ENCODE results near the gene DCUN1D5. TPM values are rescaled to one million over a fixed set of nuclear protein-coding genes. Genes with fewer than 3 reads are reported as not detected.

Gene DCUN1D5
- total RNA-seq, 2 donors from 2014 or later = 47.0 to 51.5 TPM

DNA sequence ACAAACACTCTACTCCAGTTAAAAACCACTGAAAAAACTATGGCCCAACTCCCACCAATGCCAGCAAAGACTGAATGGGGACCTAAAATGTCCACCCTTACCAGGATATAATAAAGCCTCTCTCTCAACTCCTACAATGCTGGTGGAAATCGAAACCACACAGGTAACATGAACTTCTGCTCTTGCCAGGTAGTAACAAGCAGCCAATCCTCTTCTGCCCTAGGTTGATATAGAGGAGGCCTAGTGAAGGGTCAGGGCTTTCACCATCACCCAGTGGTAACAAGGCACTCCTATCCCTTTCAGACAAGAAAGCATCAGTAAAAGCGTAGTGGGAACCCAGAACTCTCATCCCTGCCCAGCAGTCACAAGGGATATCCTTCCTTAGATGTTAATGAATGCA lies 22.6 kb downstream of the DCUN1D5 start:
- WGBS, 2 experiments (ENCODE audit: insufficient coverage in 1 of 2, insufficient read length in 1 of 2) = 88 to 100% methylated on average over 1 to 2 of the region's 2 CpGs
- Histone ChIP-seq H3K9ac (ENCODE audit: extremely low read depth, low read length, poor library complexity, severe bottlenecking) (no peak overlapping the region), H3K27ac (ENCODE audit: low read depth, low read length) (no peak overlapping the region), H3K9me3 (ENCODE audit: control insufficient read depth, low read length) (peaks cover under 1% of the 10 kb centered on the region), H3K4me3 (ENCODE audit: low read length) (no peak overlapping the region), H3K36me3 (ENCODE audit: control insufficient read depth, insufficient read depth, low read length) (peaks cover 50% of the 10 kb centered on the region), H3K4me1 (ENCODE audit: control insufficient read depth, insufficient read depth, low read length) (no peaks in the 10 kb centered on the region), H3K27me3 (ENCODE audit: control insufficient read depth, insufficient read depth, low read length, poor library complexity, severe bottlenecking) (no peaks in the 10 kb centered on the region)
- peak overlapping the region; percentile 34 for H3K27ac Mint-ChIP-seq
- H3K36me3 Mint-ChIP-seq (ENCODE audit: low read depth) = peaks cover 43% of the 10 kb centered on the region
- peaks cover 4% of the 10 kb centered on the region for H3K9me3 Mint-ChIP-seq
- no peak overlapping the region for H3K4me3 Mint-ChIP-seq
- TF ChIP-seq, protein P1, sequence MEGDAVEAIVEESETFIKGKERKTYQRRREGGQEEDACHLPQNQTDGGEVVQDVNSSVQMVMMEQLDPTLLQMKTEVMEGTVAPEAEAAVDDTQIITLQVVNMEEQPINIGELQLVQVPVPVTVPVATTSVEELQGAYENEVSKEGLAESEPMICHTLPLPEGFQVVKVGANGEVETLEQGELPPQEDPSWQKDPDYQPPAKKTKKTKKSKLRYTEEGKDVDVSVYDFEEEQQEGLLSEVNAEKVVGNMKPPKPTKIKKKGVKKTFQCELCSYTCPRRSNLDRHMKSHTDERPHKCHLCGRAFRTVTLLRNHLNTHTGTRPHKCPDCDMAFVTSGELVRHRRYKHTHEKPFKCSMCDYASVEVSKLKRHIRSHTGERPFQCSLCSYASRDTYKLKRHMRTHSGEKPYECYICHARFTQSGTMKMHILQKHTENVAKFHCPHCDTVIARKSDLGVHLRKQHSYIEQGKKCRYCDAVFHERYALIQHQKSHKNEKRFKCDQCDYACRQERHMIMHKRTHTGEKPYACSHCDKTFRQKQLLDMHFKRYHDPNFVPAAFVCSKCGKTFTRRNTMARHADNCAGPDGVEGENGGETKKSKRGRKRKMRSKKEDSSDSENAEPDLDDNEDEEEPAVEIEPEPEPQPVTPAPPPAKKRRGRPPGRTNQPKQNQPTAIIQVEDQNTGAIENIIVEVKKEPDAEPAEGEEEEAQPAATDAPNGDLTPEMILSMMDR (conservative IDR thresholded peaks at IDR 0.05) = no peak
- H3K4me1 Mint-ChIP-seq = peaks cover 17% of the 10 kb centered on the region
- DNase-seq = no peak
- no peaks in the 10 kb centered on the region for H3K27me3 Mint-ChIP-seq (ENCODE audit: insufficient read depth)

DNA sequence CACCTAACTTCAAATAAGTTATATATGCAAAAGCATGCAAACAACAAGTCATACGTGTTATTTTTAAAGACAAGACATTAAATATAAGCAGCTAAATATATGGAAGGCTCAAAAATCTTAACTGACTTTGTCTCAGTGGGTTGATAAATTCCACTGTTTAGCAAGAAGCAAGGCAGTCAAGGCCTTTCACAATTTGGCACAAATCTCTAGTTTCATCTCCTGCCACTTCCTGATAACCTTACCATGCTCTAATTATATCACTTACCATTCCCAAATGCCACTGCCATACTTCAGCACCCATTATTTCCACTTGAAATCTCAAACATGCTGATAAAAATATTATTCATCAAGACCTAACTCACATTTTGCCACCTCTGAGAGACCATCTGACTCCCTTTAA lies 24.8 kb downstream of the DCUN1D5 start:
- Histone ChIP-seq H3K4me1 (ENCODE audit: control insufficient read depth, insufficient read depth, low read length) (no peaks in the 10 kb centered on the region), H3K36me3 (ENCODE audit: control insufficient read depth, insufficient read depth, low read length) (peaks cover 65% of the 10 kb centered on the region), H3K27ac (ENCODE audit: low read depth, low read length) (no peak overlapping the region), H3K27me3 (ENCODE audit: control insufficient read depth, insufficient read depth, low read length, poor library complexity, severe bottlenecking) (no peaks in the 10 kb centered on the region), H3K4me3 (ENCODE audit: low read length) (no peak overlapping the region), H3K9me3 (ENCODE audit: control insufficient read depth, low read length) (no peaks in the 10 kb centered on the region), H3K9ac (ENCODE audit: extremely low read depth, low read length, poor library complexity, severe bottlenecking) (no peak overlapping the region)
- Mint-ChIP-seq H3K4me1 (peaks cover 15% of the 10 kb centered on the region), H3K36me3 (ENCODE audit: low read depth) (peaks cover 28% of the 10 kb centered on the region), H3K27me3 (ENCODE audit: insufficient read depth) (no peaks in the 10 kb centered on the region), H3K9me3 (no peaks in the 10 kb centered on the region), H3K27ac (no peak overlapping the region), H3K4me3 (no peak overlapping the region)
- DNase-seq = no peak
- 92 to 100% methylated on average over 1 of the region's 1 CpG for WGBS, 2 experiments (ENCODE audit: insufficient coverage in 1 of 2, insufficient read length in 1 of 2)
- TF ChIP-seq, protein P1 (conservative IDR thresholded peaks at IDR 0.05) = no peak

DNA sequence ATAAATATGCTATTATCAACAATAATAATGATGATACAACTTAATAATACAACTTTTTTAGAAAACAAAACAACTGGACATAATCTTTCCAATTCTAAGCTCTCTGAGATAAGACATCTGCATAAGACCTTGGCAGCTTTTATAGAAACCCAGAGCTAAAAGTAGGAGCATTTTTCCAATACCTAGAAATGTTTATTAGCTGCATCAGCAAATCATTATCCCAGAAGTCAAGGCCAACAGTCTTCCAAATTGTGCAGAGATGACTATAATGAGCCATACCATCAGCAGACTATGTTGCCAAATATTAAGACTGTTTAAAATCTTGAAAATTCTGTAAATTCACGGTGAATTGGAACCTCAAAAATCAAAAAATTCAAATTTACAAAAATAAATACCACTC lies 30.3 kb downstream of the DCUN1D5 start:
- H3K4me3 ChIP-seq (ENCODE audit: low read length) = no peak overlapping the region
- no peaks in the 10 kb centered on the region for H3K27me3 ChIP-seq (ENCODE audit: control insufficient read depth, insufficient read depth, low read length, poor library complexity, severe bottlenecking)
- H3K4me1 ChIP-seq (ENCODE audit: control insufficient read depth, insufficient read depth, low read length) = no peaks in the 10 kb centered on the region
- Mint-ChIP-seq H3K36me3 (ENCODE audit: low read depth) (peaks cover 43% of the 10 kb centered on the region), H3K27ac (no peak overlapping the region), H3K27me3 (ENCODE audit: insufficient read depth) (no peaks in the 10 kb centered on the region), H3K9me3 (no peaks in the 10 kb centered on the region), H3K4me3 (no peak overlapping the region), H3K4me1 (no peaks in the 10 kb centered on the region)
- WGBS, 2 experiments (ENCODE audit: insufficient coverage in 1 of 2, insufficient read length in 1 of 2) = 95% methylated on average over 1 of the region's 1 CpG; no CpG with 5 or more reads in 1 of the 2 experiments
- peaks cover 84% of the 10 kb centered on the region for H3K36me3 ChIP-seq (ENCODE audit: control insufficient read depth, insufficient read depth, low read length)
- no peak overlapping the region for H3K9ac ChIP-seq (ENCODE audit: extremely low read depth, low read length, poor library complexity, severe bottlenecking)
- H3K9me3 ChIP-seq (ENCODE audit: control insufficient read depth, low read length) = no peaks in the 10 kb centered on the region
- no peak overlapping the region for H3K27ac ChIP-seq (ENCODE audit: low read depth, low read length)
- DNase-seq = no peak
- TF ChIP-seq, protein P1 (conservative IDR thresholded peaks at IDR 0.05) = no peak

Data from endodermal cell (in vitro differentiated cells).